ENCODE data around the gene STYK1.
"Not testable (repeated sequence)": the region's sequence is repeated elsewhere in the genome, so short reads cannot be mapped to it uniquely, and the experiment has no call there.

Gene STYK1

DNA sequence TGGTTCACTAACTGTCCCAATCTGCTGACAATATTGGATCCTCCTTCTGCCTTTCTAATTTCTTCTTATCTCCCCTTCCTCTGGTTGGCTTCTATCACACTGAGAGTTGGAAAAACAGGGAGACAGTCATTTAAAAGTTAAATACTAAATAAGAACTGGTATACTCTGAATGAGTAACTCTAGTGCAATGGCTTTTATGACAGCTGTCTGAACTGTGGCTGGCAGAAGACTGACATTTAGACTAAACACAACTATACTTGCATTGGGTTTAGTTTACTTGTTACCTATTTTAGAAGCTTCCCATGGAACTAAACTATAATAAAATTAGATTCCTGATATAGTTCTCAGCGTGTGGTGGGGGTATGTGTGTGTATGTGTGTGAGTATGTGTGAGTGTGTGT lies 52.6 kb downstream of the STYK1 start:
- DNase-seq (ENCODE audit: low read depth in 1 of 2, low spot score in 1 of 2): no peak

DNA sequence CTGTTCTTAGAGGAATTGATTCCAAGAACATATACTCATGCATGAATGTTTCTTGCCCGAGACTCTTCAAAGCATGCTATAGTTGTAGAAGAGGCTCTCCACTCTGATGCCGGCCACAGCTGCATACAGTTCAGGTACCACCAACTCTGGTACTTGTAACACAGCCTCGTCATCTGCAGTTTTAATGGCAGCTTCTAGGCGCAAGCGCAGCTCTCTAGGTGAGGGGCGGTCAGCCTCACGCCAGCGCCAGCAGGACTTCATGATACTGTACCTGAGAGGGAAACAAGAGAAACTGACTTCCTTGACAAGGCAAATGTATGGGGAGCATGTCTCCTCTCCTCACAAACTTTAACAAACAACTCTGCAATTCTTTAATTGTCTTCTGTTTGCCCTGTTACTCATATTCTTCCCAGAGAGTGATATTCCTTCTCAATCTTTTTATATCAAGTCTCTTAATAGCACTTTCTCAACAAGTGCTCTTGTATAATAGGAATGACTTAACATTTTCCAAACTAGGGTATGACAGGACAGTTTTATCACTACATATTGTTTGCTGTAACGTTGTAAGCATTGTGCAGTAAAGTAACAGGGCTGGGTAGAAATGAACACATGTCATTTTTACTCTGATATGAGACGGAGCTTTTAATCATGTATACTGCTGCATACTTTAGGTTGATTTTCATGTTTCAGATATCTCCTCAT lies 53.6 kb downstream of the STYK1 start:
- DNase-seq (ENCODE audit: low read depth in 1 of 2, low spot score in 1 of 2): no peak

DNA sequence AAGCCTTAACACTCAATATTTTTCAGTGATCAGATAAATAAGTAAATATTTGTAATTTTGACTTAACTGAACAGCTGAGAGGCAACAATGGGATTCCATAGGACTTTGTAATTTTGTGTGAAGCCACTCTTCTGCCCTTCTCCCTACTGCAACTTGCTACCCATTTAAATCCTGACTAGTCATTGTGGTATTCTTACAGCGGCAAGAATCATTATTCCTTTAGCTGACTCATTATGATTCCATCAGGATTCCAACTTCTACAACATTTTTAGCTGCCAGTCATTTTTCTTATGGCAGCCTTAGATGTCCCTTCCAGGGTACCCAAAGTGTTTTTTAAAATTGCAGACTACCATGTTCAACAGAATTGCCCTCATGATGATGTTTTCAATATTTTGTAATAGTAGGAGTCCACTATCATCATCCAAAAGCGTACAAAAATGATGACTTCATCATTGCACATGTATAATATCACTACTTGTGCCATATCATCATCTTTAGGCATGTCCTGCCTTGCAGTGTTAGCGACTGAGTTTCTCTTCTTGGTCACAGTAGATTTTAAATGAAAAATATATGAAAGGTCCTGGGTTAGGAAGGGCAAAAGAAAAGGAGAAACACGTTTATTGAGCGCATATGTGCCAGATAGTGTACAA lies 55.4 kb downstream of the STYK1 start:
- no peak for DNase-seq (ENCODE audit: low read depth in 1 of 2, low spot score in 1 of 2)

DNA sequence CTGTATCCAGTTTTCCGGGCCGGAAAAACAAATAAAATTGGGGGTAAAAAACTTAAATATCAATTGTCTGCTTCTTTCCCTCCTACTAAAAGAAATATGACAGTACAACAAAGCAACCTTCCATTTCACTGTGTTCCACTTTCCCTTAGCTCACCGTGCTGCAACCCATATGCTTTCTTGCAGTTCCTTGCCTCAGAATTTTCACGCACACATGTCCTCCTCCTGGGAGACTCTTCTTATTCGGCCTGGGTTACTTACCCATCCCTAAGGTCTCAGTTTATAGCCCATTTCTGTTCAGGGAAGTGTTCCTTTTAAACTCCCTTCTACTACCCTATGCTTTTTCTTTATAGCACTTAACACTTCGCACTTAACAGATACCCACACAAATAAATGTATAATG lies 56.0 kb downstream of the STYK1 start:
- no peak for DNase-seq (ENCODE audit: low read depth in 1 of 2, low spot score in 1 of 2)

DNA sequence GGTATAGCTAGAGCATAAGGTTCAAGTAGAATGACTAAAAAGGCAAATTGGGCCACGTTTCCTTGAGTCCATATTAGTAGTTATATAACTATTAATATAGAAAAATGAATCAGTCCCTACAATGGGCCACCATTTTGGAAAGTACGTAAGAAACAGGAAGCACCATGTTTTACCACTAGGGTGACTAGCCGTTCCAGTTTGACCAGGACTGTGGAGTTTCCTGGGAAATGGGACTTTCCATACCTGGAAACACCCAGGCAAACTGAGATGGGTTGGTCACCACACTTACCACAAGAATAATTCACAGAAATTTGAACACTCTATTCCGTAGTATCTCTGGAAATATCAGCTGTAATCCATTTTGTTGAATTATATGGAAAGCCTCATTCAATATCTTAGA lies 58.3 kb downstream of the STYK1 start:
- DNase-seq (ENCODE audit: low read depth in 1 of 2, low spot score in 1 of 2): no peak

DNA sequence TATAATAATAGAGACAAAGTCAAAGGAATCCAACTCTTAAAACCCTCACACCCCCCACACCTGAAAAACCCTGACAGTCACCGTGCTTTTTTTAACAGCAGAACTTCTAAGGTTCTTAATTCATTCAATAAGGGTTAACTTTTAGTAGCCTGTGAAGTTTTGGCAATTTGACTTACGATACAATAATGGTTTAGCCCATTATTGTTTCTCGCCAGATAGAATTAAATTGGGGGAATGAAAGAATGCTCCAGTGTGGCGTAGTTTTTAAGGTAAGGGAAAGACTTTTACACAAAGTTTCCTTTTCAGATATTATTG lies 59.8 kb downstream of the STYK1 start:
- DNase-seq (ENCODE audit: low read depth in 1 of 2, low spot score in 1 of 2): no peak

DNA sequence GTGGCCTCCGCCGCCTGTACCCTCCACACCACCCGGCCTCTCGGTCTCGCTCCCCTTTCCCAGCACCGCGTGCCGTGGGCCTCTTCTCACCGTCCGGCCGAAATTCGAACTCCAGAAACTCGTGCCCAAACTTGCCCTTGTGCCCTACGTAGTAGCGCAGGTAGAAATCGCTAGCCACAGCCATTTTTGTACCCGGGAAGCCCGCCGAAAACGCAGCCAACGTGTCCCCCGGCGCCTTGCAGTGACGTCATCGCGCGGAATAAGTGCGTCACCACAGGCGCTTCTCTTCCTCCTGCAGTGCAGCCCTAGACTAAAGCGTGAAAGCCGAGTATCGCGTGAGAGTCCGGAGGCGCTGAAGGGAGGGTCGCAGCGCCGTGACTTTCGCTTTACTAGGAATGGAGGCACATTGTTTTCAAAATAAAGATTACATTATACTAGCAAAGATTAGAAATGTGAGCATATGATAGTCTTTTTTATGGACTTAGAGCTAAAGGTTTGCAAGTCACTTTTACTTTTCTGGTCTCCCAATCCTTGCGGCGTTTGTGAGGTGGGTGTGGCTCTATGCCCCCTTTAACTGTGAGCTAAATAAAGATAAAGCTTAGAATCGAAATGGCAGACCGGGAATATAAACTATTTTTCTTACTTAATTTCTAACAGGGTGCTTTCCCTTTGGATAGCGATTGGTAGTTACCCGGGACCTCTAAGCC lies 60.4 kb downstream of the STYK1 start, which contains the start of gene MAGOHB:
Gene MAGOHB, minus strand, starts transcription at position 261 of the 707 bp plus-strand sequence. Its CDS starts 77 bp downstream, at position 184.
- DNase-seq (ENCODE audit: low read depth in 1 of 2, low spot score in 1 of 2): peak; percentile 98 to 100

DNA sequence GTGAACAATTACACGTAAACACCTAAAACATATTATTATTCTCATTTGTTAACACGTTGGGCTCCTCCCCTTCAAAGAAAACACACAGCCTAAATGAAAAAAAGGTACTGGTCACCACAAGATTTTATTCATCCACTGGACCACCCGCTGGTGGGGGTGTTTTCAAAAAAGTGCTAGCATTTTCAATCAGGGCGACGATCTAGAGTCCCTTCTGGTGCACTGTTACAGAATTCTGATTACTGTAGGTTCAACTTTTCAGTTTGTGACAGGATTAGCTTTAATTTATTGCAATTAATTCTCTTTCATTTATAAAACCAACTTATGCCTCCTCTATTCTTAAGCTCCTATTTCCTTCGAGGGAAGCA lies 60.9 kb downstream of the STYK1 start:
- peak in 1 of 2 donors; percentile 1 for DNase-seq (ENCODE audit: low read depth in 1 of 2, low spot score in 1 of 2)

DNA sequence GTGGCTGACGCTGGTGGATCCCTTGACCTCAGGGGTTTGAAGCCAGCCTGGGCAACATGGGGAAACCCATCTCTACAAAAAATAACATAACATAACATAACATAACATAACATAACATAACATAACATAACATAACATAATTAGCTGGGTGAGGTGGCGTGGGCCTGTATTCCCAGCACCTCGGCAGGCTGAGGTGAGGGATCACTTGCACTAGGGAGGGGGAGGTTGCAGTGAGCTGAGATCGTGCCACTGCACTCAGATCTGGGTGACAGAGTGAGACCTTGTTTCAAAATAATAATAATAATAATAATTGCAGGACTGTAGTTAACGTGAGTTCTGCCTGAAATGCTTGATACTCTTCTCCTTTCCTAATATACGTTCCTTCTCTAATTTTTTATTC lies 61.7 kb downstream of the STYK1 start:
- no peak for DNase-seq (ENCODE audit: low read depth in 1 of 2, low spot score in 1 of 2)

DNA sequence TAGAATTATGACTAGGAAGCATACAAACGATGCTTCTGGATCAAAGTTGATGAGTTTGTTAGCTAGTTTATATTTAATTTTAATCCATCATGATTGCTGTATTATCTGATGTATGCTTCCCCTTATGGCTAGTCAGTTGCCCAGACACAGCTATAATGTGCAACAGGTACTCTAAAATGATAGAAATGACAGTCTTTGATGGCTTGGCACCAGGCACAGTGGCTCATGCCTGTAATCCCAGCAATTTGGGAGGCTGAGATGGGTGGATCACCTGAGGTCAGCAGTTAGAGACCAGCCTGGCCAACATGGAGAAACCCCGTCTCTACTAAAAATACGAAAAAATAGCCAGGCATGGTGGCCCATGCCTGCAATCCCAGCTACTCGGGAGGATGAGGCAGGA lies 62.6 kb downstream of the STYK1 start:
- DNase-seq (ENCODE audit: low read depth in 1 of 2, low spot score in 1 of 2): not testable (repeated sequence)

DNA sequence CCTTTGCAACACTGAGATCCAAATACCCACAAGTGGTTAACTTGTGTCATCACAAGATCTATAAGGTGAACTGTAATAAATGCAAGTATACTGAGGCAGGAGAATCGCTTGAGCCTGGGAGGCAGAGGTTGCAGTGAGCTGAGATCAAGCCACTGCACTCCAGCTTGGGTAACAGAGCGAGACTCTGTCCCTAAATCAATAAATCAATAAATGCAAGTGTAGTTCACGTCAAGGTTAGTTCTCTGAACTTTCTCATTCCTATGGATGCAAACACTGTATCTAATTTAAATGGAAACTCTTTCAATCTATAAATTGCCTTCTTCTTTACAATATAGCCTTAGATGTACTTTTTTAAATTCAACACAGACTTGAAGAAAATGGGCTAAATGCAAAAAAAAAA lies 63.7 kb downstream of the STYK1 start:
- DNase-seq (ENCODE audit: low read depth in 1 of 2, low spot score in 1 of 2): no peak

DNA sequence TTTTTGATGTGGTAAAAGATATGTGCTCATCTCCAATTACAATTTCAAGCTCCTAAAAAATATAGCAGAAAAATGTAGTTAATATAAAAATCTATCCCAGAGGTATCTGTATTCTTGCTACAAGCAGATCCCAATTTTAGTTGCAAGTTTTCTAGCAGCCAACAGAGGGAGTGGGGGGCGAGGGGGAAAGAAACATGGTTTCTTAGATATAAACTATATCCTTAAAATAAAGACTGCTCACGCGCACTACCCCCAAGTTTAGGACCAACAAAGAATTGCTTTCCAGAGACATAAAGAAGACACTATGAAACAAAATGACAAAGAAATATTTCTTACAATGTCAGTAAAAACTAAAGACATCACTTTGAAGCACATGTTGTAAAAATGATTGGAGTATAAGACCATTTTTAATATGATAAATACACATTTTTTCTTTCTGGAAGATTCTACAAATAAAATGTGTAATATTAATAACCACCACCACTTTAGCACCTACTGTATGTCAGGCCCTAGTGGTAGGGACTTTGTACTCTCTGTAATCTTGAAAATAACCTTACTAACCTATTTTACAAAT lies 65.9 kb downstream of the STYK1 start:
- DNase-seq (ENCODE audit: low read depth in 1 of 2, low spot score in 1 of 2): no peak

DNA sequence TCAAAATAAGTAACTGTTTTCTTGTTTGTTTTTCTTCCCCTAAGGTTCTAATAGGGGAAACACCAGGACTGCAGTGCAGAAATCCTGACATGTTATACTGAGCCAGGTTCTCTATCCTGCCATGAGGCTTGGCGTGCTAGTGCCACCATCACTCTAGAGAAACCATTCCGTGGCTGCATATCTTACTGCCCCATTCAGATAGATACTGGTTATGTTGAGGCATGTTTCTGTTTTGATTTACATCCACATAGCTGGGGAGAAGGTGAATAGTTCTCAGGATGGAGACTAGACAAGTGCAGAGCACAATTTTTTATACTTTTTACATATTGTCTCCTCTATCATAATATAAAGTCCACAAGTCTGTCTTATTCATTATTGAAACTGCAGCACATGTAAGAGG lies 72.0 kb downstream of the STYK1 start:
- DNase-seq (ENCODE audit: low read depth in 1 of 2, low spot score in 1 of 2): no peak

DNA sequence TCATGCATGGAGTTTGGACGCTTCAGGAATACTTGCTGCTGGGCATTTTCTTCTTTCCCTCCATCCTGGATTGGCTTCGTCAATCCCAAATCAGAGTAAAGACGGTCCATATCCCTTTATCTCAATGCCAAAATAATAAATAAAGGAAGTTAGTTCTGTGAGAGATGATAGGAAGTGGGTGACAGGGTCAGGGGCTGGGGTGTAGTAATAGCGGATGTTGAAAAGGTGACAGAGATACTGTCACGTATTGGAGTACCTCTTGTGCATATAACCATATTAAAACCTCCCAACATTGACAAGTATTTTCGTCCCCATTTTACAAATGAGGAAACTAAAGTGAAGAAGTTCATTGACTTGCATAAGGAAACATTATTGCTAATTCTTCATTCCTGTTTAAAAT lies 72.9 kb downstream of the STYK1 start:
- no peak for DNase-seq (ENCODE audit: low read depth in 1 of 2, low spot score in 1 of 2)

DNA sequence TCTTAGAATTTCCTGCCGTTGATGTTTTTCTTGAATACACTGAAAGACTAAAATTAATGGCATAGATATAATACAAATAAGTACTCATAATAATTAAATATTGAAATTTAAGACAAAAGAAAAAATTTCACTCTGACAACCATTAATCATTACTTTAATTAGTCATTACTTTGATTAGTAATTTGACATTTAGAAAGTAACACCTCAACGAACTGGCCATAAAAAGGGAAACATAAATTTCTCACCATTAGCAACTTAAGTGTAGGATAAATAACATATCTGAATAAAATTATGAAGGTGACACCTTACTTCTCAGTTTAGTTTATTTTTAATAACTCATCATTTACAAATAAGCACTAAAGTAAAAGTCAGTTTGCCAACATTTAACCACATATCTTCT lies 78.0 kb downstream of the STYK1 start:
- no peak for DNase-seq (ENCODE audit: low read depth in 1 of 2, low spot score in 1 of 2)

DNA sequence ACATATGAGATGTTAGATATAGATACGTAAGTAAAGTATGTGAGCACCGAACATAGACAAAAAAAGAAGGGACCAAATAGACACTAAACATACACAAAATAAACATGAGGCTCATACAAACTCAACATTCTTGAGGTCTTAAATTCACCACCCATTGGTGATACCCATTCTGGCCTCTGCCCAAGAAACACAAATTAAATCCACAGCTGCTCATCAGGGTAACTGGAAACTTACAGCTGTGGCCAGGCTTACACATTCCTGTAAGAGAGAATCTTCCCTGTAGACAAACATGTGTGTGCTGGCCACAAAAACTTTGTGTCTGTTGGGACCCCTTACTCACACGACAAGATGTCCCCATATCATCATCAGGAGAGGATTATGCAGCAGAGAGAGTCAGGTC lies 82.9 kb downstream of the STYK1 start:
- no peak for DNase-seq (ENCODE audit: low read depth in 1 of 2, low spot score in 1 of 2)

DNA sequence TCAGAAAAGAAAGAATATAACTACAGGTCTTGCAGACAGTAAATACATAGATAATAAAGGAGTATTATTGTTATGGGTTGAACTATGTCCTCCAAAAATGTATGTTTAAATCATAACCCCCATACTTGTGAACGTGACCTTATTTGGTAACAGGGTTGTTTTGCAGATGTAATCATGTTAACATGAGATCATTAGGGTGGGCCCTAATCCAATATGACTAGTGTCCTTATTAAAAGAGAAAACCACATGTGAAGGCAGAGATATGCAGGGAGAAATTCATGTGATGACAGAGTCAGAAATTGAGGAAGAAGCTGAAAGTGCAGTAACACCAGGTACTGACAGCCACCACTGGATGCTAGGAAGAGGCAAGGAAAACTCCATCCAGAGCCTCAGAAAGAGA lies 89.4 kb downstream of the STYK1 start:
- no peak for DNase-seq (ENCODE audit: low read depth in 1 of 2, low spot score in 1 of 2)

DNA sequence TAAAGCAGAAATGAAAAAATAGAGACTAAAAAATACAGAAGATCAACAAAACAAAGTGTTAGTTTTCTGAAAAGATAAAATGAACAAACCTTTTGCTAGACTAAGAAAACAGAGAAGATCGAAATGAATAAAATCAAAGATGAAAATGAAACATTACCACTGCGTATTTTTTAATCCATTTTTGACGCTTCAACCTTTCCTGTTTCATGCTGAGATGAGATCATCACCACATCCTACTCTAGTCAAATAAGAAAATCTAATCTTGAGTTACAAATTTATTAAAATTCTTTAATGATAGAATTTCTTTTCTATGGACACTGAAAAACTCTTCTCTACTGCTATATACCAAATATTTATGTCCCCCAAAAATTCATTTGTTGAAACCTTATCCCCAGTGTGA lies 91.1 kb downstream of the STYK1 start:
- no peak for DNase-seq (ENCODE audit: low read depth in 1 of 2, low spot score in 1 of 2)

DNA sequence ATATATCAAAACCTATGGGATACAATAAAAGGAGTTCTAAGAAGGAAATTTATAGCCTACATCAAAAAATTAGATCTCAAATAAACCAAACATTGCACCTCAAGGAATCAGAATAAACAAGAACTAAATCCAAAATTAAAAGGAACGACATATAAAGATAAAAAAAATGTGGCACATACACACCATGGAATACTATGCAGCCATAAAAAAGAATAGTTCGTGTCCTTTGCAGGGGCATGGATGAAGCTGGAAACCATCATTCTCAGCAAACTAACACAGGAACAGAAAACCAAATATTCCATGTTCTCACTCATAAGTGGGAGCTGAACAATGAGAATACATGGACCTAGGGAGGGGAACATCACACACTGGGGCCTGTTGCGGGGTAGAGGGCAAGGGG lies 91.7 kb downstream of the STYK1 start:
- DNase-seq (ENCODE audit: low read depth in 1 of 2, low spot score in 1 of 2): not testable (repeated sequence)

DNA sequence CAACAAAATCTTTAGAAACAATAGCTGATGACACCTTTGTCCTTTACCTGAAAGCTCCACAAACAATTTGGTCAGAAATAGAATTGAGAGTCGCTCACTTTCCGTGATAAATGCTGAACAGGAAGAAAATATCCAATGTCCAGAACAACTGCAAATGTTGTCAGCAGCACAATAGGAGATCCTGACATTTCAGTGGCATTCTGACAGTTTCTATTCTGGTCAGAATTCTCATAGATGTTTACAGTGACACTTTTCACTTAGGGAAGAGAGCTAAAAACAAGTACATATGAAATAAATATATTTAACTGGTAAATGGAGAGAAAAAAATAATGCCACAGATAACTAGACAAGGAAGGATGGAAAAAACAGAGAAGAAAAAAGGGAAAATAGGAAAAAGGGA lies 99.5 kb downstream of the STYK1 start:
- no peak for DNase-seq (ENCODE audit: low read depth in 1 of 2, low spot score in 1 of 2)

DNA sequence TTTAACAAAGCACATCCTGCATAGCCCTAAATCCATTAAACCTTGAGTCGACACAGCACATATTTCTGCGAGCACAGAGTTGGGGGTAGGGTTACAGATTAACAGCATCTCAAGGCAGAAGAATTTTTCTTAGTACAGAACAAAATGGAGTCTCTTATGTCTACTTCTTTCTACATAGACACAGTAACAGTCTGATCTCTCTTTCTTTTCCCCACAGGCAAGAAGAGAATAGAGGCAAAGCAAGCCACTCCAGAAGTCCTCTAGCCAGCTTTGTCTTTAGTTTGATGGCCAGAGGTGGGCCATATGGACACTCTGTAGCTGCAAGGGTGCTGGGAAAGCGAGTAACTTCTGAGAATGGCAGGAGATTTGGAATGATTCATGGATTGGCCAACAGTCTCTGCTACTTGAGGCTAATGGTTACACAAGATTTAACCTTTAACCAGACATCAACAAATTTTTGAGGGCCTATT lies 101.8 kb downstream of the STYK1 start:
- DNase-seq (ENCODE audit: low read depth in 1 of 2, low spot score in 1 of 2): not testable (repeated sequence)

DNA sequence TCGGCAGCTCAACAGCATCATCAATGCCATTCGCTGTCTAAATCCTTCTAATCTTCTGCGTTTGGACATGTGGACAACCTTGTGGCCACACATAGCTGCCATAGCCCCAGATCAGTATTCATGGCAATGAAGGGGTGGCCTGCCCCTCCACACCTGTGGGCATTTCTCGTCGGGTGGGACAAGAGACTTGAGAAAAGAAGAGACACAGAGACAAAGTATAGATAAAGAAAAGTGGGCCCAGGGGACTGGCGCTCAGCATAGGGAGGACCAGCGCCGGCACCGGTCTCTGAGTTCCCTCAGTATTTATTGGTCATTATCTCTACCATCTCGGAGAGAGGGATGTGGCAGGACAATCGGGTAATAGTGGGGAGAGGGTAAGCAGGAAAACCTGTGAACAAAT lies 102.7 kb downstream of the STYK1 start:
- DNase-seq (ENCODE audit: low read depth in 1 of 2, low spot score in 1 of 2): no peak
